Measurements from ENCODE around the gene DTX1. TPM values are rescaled to one million over a fixed set of nuclear protein-coding genes. Genes with fewer than 3 reads are reported as not detected.

Gene DTX1
- total and polyA plus RNA-seq, 7 donors: 0.49 to 2.4 (median 0.75) TPM

DNA sequence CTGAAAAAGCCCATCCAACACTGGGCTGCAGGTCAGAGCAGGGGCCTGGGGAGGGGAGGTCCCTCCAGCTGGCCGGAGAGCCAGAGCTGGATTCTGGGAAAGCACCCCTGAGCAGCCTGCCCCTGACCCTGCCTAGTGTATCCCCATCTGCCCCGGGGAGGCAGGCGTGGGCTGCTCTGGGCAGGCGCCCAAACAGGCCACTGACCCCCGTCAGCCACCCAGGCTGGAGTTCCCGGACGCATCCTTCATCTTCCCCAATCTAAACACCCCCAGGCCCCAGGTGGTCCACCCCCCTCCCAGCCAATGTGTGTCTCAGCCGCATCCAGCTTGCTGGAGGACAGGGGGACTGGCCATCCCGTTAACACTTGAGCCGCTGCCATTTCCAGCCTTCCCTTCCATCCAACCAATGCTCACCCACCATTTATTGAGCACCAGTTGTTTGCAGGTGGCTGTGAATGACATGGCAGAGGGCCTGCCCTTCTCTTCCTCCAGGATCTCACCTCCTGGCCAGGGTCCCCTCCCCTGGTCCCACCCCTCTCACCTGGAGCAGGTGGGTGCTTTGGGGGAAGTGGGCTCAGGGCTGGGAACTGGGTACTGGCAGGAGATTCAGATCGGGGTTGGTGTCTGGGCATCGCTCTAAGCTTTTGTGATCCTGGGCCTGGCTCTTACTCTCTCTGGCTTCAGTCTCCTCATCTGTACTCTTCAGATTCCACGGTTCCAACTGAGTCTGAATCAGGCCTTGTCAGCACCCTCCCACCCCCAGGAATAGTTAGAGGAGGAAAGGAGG is 743 bp upstream of the DTX1 start:
- ATAC-seq: no peak
- H3K27ac ChIP-seq: no peak overlapping the region
- TF ChIP-seq, protein P1, sequence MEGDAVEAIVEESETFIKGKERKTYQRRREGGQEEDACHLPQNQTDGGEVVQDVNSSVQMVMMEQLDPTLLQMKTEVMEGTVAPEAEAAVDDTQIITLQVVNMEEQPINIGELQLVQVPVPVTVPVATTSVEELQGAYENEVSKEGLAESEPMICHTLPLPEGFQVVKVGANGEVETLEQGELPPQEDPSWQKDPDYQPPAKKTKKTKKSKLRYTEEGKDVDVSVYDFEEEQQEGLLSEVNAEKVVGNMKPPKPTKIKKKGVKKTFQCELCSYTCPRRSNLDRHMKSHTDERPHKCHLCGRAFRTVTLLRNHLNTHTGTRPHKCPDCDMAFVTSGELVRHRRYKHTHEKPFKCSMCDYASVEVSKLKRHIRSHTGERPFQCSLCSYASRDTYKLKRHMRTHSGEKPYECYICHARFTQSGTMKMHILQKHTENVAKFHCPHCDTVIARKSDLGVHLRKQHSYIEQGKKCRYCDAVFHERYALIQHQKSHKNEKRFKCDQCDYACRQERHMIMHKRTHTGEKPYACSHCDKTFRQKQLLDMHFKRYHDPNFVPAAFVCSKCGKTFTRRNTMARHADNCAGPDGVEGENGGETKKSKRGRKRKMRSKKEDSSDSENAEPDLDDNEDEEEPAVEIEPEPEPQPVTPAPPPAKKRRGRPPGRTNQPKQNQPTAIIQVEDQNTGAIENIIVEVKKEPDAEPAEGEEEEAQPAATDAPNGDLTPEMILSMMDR (IDR thresholded peaks at IDR 0.05): no peak
- 28 to 33% (median 32%) methylated on average over 13 of the region's 13 CpGs for WGBS, 3 donors
- no peaks in the 10 kb centered on the region for H3K36me3 ChIP-seq (ENCODE audit: insufficient read depth in 1 of 2, low read depth in 1 of 2)
- peaks cover 0 to 70% (median 25%) of the 10 kb centered on the region in 3 donors for H3K27me3 ChIP-seq (ENCODE audit: insufficient read depth in 3 of 3, low read length in 2 of 3)
- no peak overlapping the region for H3K4me3 ChIP-seq
- no peaks in the 10 kb centered on the region for H3K4me1 ChIP-seq
- no peak for DNase-seq
- intact Hi-C loops (cut with DNase I): loop anchor here in 1 of 2 donors (10.0 kb wide), 1 partner anchor 99 kb away; no protein-coding TSS in a partner anchor
- H3K9me3 ChIP-seq: no peaks in the 10 kb centered on the region

GRCh38 chr12:113056381-113056630 is 224 bp upstream of the DTX1 start:
- Histone ChIP-seq H3K4me1 (no peaks in the 10 kb centered on the region), H3K27ac (no peak overlapping the region), H3K4me3 (peak overlapping the region; percentile 56), H3K36me3 (ENCODE audit: insufficient read depth in 1 of 2, low read depth in 1 of 2) (no peaks in the 10 kb centered on the region), H3K9me3 (no peaks in the 10 kb centered on the region), H3K27me3 (ENCODE audit: insufficient read depth in 3 of 3, low read length in 2 of 3) (peaks cover 0 to 75% (median 27%) of the 10 kb centered on the region in 3 donors)
- no peak for ATAC-seq
- 4 to 8% (median 5%) methylated on average over 7 to 8 of the region's 8 CpGs for WGBS, 3 donors
- intact Hi-C loops (cut with DNase I): loop anchor here in 1 of 2 donors (10.0 kb wide), 1 partner anchor 98 kb away; no protein-coding TSS in a partner anchor
- TF ChIP-seq, protein P1 (IDR thresholded peaks at IDR 0.05): no peak
- DNase-seq: no peak

DNA sequence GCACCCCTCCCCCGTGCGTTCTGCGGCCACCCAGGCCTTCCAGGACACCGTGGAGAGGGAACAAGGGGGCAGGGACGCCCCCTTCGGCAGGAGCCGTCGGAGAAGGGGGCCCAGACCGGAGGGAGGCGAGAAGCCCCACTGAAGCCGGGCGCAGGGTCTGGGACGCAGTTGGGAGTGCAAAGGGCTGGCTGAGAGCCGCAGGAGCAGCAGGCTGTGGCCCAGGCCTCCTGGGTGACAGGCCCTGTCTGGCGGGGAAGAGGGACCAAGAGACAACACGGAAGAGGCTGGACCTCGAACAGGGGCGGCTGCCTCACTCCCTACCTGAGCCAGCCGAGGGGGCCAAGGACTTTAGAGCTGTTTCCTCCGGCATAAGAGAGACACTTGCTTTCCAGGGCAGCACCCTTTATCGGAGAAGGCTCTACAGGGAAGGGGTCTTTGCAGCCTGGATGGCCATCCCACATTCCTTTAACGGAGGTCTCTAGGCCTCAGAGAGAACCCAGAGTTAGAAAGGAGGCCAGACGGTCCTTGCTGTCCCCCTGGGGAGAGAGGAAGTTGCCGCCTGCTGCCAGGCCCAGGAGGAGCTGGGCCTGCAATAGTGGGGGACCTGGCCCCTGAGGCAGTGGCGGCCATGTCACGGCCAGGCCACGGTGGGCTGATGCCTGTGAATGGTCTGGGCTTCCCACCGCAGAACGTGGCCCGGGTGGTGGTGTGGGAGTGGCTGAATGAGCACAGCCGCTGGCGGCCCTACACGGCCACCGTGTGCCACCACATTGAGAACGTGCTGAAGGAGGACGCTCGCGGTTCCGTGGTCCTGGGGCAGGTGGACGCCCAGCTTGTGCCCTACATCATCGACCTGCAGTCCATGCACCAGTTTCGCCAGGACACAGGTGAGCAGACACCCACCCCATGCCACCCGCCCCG is 1.3 kb downstream of the DTX1 start:
- DNase-seq: peak in 1 of 2 donors; percentile 57
- ATAC-seq: no peak
- Histone ChIP-seq H3K27ac (no peak overlapping the region), H3K4me3 (peak overlapping the region; percentile 56), H3K9me3 (no peaks in the 10 kb centered on the region), H3K36me3 (ENCODE audit: insufficient read depth in 1 of 2, low read depth in 1 of 2) (no peaks in the 10 kb centered on the region), H3K27me3 (ENCODE audit: insufficient read depth in 3 of 3, low read length in 2 of 3) (peaks cover 0 to 74% (median 24%) of the 10 kb centered on the region in 3 donors), H3K4me1 (no peaks in the 10 kb centered on the region)
- intact Hi-C loops (cut with DNase I): loop anchor here in 1 of 2 donors (10.0 kb wide), 1 partner anchor 97 kb away; no protein-coding TSS in a partner anchor
- TF ChIP-seq, protein P1 (IDR thresholded peaks at IDR 0.05): no peak
- WGBS, 3 donors: 51 to 55% (median 54%) methylated on average over 40 to 44 of the region's 44 CpGs

- Histone ChIP-seq H3K27ac (no peak overlapping the region), H3K36me3 (ENCODE audit: insufficient read depth in 1 of 2, low read depth in 1 of 2) (no peaks in the 10 kb centered on the region), H3K9me3 (no peaks in the 10 kb centered on the region), H3K27me3 (ENCODE audit: insufficient read depth in 3 of 3, low read length in 2 of 3) (peaks cover 0 to 81% (median 24%) of the 10 kb centered on the region in 3 donors), H3K4me1 (no peaks in the 10 kb centered on the region), H3K4me3 (no peak overlapping the region)
- DNase-seq: no peak
- no peak for ATAC-seq
- intact Hi-C loops (cut with DNase I): loop anchor here in 1 of 2 donors (10.0 kb wide), 1 partner anchor 96 kb away; no protein-coding TSS in a partner anchor
- TF ChIP-seq, protein P1 (IDR thresholded peaks at IDR 0.05): no peak
- 89 to 95% (median 90%) methylated on average over 1 of the region's 1 CpG for WGBS, 3 donors
Observed at GRCh38 chr12:113058553-113058952, 2.0 kb downstream of the DTX1 start.

Data from psoas muscle (tissue), 8 donors.